Pancreas (tissue), 10 donors: ENCODE results near the gene MTFP1. TPM values are rescaled to one million over a fixed set of nuclear protein-coding genes. Genes with fewer than 3 reads are reported as not detected.
"Not testable (repeated sequence)": the region's sequence is repeated elsewhere in the genome, so short reads cannot be mapped to it uniquely, and the experiment has no call there.

Experiments used
- ATAC-seq, 4 donors: fragments of 200-7000 bp; cut with Tn5 transposase; one replicate each; pipeline versions ENCODE4 v1.8.0 to v1.9.1; 2020; ENCODE audit warnings: mild to moderate bottlenecking in 4 of 4, moderate library complexity in 4 of 4
- DNase-seq, 6 donors: peaks; one replicate each; pipeline ENCODE4 v3.0.0-alpha.2; 2020
- FAIRE-seq: peaks from 2 replicates; lab custom pipeline; 2012; peaks lifted over from hg19 to GRCh38; lab: Jason Lieb, UNC
- H3K27ac ChIP-seq, 4 donors: fragments of 200-600 bp; sonication (generic); 1 replicate in 3 of 4; 2 replicates in 1 of 4; pipeline versions ENCODE4 v1.5.0 to v1.8.0; 2020
- H3K27me3 ChIP-seq, 4 donors: fragments of 200-600 bp; one replicate each; pipeline ENCODE4 v1.8.0; 2021
- H3K36me3 ChIP-seq, 3 donors: fragments of 200-600 bp; sonication (generic) in 1 of 3; one replicate each; pipeline versions ENCODE4 v1.5.0 to v1.8.0; 2020 to 2021
- H3K4me1 ChIP-seq, 3 donors: fragments of 200-600 bp; one replicate each; pipeline ENCODE4 v1.8.0; 2021
- H3K4me3 ChIP-seq, 4 donors: fragments of 200-600 bp; sonication (generic) in 2 of 4; one replicate each; pipeline versions ENCODE4 v1.5.0 to v1.8.0; 2020 to 2021
- H3K9me3 ChIP-seq, 4 donors: fragments of 200-600 bp; one replicate each; pipeline ENCODE4 v1.8.0; 2021
- CTCF ChIP-seq, 4 donors: fragments of 200-600 bp; sonication (generic) in 3 of 4; IDR thresholded peaks; one replicate each; pipeline versions ENCODE4 v1.5.0 to v1.8.0; 2021; ENCODE audit warnings: antibody characterized with exemption in 4 of 4
- WGBS, 2 donors: extraction: QIAGEN DNeasy Blood & Tissue Kit; methylation state at CpG; one replicate each; pipeline ENCODE4 v1.1.7; 2013; 5-methylcytosine and 5-hydroxymethylcytosine counted together
- intact Hi-C, 3 donors: fragments of 100-400 bp; cut with DNase I; formaldehyde crosslinking; loops; one replicate each; pipeline versions ENCODE4 v1.11.1 to v1.14.2; 2022
- polyA plus RNA-seq, 2 donors: library from polyadenylated mRNA; stranded (reverse); fragments of 200-250 nt; gene quantifications; one replicate each; pipeline ENCODE4 v1.2.3, GENCODE V29; 2013
- total RNA-seq, 6 donors: library from RNA; stranded (reverse); fragmentation: NEBNext Ultra II Directional in 4 of 6; extraction: Animal tissue kit (Norgen Biotek cat#: 25700) in 4 of 6; gene quantifications; one replicate each; pipeline versions ENCODE4 v1.2.1 to v1.2.4, GENCODE V29; 2021 to 2023
- donor health status: healthy with polysubstance abuse.
- donor health status: DM: no; HTN: no; CAD: no; lungs with moderate emphysema.
- donor health status: DM: no; HTN: no; CAD: no.
- donor health status: control.
- donor health status: control.
- donor health status: Bipolar disorder and iron deficiency.
- donor health status: DM: yes; HTN: yes; CAD: no.
- donor health status: DM: no; HTN: no; CAD: no.
- donor health status: DM: no; HTN: no; CAD: no.
- donor health status: DM: yes; HTN: yes; CAD: no.

The MTFP1 gene
- total and polyA plus RNA-seq, 8 donors, result 3.2 to 15.7 (median 8.6) TPM

DNA sequence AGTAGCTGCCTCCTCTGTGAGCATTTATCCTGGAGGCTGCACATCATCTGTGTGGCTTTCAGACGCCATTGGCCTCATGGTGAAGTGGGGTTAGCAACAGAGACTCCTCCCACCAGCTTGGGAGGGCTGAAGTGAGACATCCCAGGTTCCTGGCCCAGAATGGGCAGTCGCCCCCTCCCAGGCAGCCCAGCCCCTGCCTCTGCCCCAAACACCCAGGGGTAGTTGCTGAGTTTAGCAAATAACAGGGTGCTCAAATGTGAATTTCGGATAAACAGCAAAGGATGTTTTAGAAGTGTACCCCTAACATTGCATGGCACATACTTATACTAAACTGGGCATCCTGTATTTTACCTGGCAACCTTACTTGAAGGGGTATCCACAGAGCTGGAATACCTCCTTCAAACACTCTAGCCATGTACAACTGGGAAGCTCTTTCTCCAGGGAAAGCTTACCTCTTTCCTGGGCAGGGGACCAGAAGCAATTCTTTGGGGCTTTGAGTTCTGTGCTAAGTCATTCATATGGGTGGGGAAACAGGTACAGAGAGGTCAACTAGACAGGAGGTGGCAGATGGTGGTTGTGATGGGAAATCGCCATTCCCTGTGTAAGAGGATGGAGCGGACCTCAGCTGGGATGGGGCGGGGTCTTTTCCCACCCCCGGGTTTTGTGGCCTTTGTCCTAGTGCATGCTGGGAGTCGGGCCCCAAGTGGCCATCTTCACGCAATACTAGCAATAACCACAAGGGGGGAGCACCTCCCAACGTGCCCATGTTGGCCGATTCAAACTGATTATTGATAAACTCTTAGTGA, 19.3 kb downstream of the MTFP1 start:
- ATAC-seq, result peak; percentile 86 to 96 (median 92)
- Histone ChIP-seq H3K36me3 (no peaks in the 10 kb centered on the region), H3K4me1 (peaks cover 0 to 6% (median 5%) of the 10 kb centered on the region in 3 donors), H3K4me3 (no peak overlapping the region), H3K27me3 (no peaks in the 10 kb centered on the region), H3K9me3 (no peaks in the 10 kb centered on the region), H3K27ac (no peak overlapping the region)
- 16 to 17% methylated on average over 11 of the region's 11 CpGs for WGBS, 2 donors
- peak; percentile 71 to 81 (median 74) for TF ChIP-seq CTCF (IDR thresholded peaks at IDR 0.05)
- DNase-seq, result peak in 4 of 6 donors; percentile 30 to 72 (median 52)
- intact Hi-C loops, result loop anchor here in 2 of 3 donors (5.0 to 10.0 kb wide), 2 partner anchors 152 to 160 kb away; partner anchors contain the start of gene TCN2 (in 1 of the 2)
- FAIRE-seq, result no peak

GRCh38 chr22:30445438-30446145, 20.0 kb downstream of the MTFP1 start:
- 22 to 25% methylated on average over 5 of the region's 5 CpGs for WGBS, 2 donors
- ATAC-seq (peak; percentile 50 to 74 (median 58)), FAIRE-seq (no peak), DNase-seq (no peak)
- TF ChIP-seq CTCF (IDR thresholded peaks at IDR 0.05), result no peak
- Histone ChIP-seq H3K27me3 (no peaks in the 10 kb centered on the region), H3K27ac (no peak overlapping the region), H3K4me1 (peaks cover 0 to 6% (median 5%) of the 10 kb centered on the region in 3 donors), H3K9me3 (no peaks in the 10 kb centered on the region), H3K36me3 (no peaks in the 10 kb centered on the region), H3K4me3 (no peak overlapping the region)
- intact Hi-C loops, result loop anchor here in 2 of 3 donors (5.0 to 10.0 kb wide), 2 partner anchors 152 to 159 kb away; partner anchors contain the start of gene TCN2 (in 1 of the 2)

DNA sequence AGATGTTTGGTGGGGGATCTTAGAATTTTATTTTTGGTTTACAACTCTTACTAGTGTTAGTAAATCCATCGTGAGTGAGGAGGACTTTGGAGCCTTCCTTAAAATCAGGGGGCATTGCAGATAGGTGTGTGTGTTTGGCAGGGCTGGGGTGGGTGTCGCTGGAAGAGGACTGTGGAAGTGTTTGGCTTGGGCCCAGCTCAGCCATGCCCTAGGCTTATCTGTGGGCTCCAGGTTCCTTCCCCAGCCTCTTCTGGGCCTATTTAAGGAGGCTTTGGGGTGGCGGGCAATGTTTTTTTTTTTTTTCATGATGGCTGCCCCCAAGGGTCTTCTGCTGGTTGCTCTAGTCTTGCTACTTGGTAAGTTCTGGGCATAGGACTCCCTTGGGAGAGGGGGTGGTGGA, 22.1 kb downstream of the MTFP1 start:
- peaks cover 0 to 6% (median 5%) of the 10 kb centered on the region in 3 donors for H3K4me1 ChIP-seq
- H3K4me3 ChIP-seq, result no peak overlapping the region
- FAIRE-seq (no peak), ATAC-seq (no peak), DNase-seq (no peak)
- intact Hi-C loops, result loop anchor here in 2 of 3 donors (5.0 to 10.0 kb wide), 2 partner anchors 150 to 157 kb away; partner anchors contain the start of gene TCN2 (in 1 of the 2)
- no peaks in the 10 kb centered on the region for H3K9me3 ChIP-seq
- no peak overlapping the region for H3K27ac ChIP-seq
- WGBS, 2 donors, result 83 to 93% methylated on average over 3 of the region's 3 CpGs
- no peak for TF ChIP-seq CTCF (IDR thresholded peaks at IDR 0.05)
- no peaks in the 10 kb centered on the region for H3K36me3 ChIP-seq
- H3K27me3 ChIP-seq, result no peaks in the 10 kb centered on the region

GRCh38 chr22:30451488-30451887, 25.9 kb downstream of the MTFP1 start:
- WGBS, 2 donors, result 29 to 33% methylated on average over 9 of the region's 9 CpGs

GRCh38 chr22:30452861-30453260, 27.3 kb downstream of the MTFP1 start:
- H3K27ac ChIP-seq, result no peak overlapping the region
- no peak for TF ChIP-seq CTCF (IDR thresholded peaks at IDR 0.05)
- no peak for DNase-seq
- no peaks in the 10 kb centered on the region for H3K4me1 ChIP-seq
- no peaks in the 10 kb centered on the region for H3K27me3 ChIP-seq
- no peaks in the 10 kb centered on the region for H3K36me3 ChIP-seq
- 70 to 76% methylated on average over 6 of the region's 6 CpGs for WGBS, 2 donors
- H3K9me3 ChIP-seq, result no peaks in the 10 kb centered on the region
- FAIRE-seq, result no peak
- no peak overlapping the region for H3K4me3 ChIP-seq
- no peak for ATAC-seq
- intact Hi-C loops, result no loop called here

More at GRCh38 chr22:30451488-30451887, 25.9 kb downstream of the MTFP1 start:
- H3K4me1 ChIP-seq, FAIRE-seq, H3K36me3 ChIP-seq, H3K4me3 ChIP-seq, DNase-seq, intact Hi-C loops, H3K27me3 ChIP-seq, H3K9me3 ChIP-seq, H3K27ac ChIP-seq, ATAC-seq: not testable (repeated sequence)
